Measurements from ENCODE around the gene DOP1B.
"Not testable (repeated sequence)": the region's sequence is repeated elsewhere in the genome, so short reads cannot be mapped to it uniquely, and the experiment has no call there.

Gene DOP1B

DNA sequence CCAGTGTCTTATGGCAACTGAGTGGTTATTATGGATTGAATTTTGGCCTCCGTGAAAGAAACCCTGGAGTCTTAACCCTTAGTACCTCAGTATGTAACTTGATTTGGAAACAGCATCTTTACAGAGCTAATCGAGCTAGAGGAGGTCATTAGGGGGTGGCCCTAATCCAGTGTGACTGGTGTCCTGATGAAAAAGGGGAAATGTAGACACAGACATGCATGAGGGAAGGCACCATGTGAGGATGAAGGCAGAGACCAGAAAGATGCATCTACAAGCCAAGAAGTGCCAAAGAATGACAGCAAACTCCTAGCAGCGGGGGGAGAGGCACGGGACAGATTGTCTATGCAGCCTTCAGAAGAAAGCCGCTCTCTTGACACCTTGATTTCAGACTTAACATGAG lies 14.7 kb downstream of the DOP1B start:
- no peak for DNase-seq (ENCODE audit: low read depth in 2 of 2)

DNA sequence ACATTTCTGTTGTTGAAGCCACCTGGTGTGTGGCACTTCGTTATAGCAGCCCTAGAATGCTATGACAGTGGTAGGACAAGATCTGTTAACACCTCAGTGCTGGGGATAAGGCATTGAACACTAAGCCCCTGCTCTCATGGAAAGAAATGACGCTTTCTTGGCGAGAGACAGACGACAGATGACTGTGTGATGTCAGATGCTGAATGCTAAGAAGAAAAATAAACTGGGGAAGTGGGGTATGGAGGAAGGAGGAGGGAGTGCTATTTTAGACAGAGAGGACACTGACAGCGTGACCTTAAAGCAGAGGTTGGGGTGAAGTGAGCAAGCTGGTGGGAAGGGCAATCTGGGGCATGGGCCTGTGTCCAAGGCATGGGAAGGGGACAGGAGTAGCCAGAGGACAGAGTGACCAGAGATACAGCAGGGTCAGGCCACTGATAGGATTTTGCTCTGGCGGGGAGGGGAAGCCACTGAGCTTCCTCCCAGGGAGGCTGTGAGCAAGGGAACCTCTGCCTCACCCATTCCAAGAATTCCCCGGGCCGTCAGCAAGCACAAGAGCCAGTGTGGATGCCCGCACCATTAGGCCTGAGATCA lies 15.2 kb downstream of the DOP1B start:
- no peak for DNase-seq (ENCODE audit: low read depth in 2 of 2)

GRCh38 chr21:36174780-36175179 lies 18.2 kb downstream of the DOP1B start:
- no peak for DNase-seq (ENCODE audit: low read depth in 2 of 2)

- no peak for DNase-seq (ENCODE audit: low read depth in 2 of 2)
Observed at GRCh38 chr21:36175771-36176565, 19.3 kb downstream of the DOP1B start.

GRCh38 chr21:36178349-36178748 lies 21.7 kb downstream of the DOP1B start:
- no peak for DNase-seq (ENCODE audit: low read depth in 2 of 2)

DNA sequence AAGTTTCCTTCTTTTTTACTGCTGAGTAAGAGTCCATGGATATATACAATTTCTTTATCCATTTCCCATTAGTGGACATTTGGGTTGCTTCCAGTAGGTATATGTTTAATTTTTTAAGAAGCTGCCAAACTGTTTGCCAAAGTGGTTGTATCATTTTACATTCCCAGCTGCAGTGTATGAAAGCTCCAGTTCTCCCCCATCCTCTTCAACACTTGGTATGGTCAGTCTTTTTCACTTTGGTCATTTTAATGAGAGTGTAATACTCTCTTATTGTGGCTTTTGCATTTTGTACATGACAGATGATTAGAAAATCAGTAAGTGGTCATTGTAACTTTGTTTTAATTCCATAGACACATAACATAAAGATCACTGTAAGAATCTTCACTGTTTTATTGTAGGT lies 22.5 kb downstream of the DOP1B start:
- DNase-seq (ENCODE audit: low read depth in 2 of 2), result no peak

DNA sequence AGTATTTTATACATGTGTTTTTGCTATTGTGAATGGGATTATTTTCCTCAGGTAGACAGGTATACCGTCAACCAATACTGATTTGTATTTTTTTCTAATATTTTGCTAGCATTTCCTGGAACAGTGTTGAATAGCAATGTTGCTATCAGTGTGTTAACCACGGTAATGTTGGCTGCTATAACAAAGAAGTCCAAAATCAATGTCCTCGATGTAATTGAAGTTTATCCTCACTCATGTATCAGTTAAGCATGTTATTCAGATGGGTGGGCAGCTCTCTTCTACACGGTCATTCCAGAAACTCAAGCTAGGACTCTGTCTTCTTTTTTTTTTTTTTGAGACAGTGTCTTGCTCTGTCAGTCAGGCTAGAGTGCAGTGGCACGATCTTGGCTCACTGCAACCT lies 24.3 kb downstream of the DOP1B start:
- no peak for DNase-seq (ENCODE audit: low read depth in 2 of 2)

- DNase-seq (ENCODE audit: low read depth in 2 of 2), result no peak
Observed at GRCh38 chr21:36183144-36183795, 26.6 kb downstream of the DOP1B start.

DNA sequence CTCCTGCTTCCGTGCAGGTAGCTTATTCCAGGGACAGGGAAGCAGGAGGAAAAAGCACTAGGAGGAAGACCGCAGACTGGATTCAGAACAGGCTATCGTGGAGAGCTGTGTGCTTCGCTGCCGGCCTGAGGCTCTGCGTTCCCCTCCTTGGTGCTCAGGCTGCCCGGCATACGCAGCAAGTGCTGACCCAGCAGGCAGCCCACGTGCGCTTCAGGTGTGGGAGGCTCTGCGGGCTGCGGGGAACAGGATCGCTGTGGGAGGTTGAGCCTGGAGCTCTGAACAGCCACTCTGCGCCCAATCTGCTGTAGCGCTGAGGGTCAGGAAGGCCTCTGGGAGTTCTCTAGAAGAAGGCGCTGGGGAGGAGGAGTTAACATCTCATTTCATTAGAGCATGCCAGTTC lies 27.9 kb downstream of the DOP1B start:
- no peak for DNase-seq (ENCODE audit: low read depth in 2 of 2)

GRCh38 chr21:36185523-36185922 lies 28.9 kb downstream of the DOP1B start:
- no peak for DNase-seq (ENCODE audit: low read depth in 2 of 2)

DNA sequence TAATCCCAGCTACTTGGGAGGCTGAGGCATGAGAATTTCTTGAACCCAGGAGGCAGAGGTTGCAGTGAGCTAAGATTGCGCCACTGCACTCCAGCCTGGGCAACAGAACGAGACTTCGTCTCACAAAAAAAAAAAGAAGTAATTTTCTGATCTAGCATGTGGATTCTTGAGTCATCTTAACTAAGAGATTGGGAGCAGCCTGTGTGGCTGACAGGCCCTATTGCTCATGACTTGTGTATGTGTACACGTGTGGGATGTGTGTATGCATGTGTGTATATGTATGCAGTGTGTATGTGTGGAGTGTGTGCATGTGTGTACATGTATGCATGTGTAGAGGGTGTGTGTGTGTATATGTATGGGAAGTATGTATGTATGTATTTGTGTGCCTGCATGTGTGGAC lies 29.5 kb downstream of the DOP1B start:
- no peak for DNase-seq (ENCODE audit: low read depth in 2 of 2)

GRCh38 chr21:36186506-36187399 lies 30.1 kb downstream of the DOP1B start:
- DNase-seq (ENCODE audit: low read depth in 2 of 2), result no peak

DNA sequence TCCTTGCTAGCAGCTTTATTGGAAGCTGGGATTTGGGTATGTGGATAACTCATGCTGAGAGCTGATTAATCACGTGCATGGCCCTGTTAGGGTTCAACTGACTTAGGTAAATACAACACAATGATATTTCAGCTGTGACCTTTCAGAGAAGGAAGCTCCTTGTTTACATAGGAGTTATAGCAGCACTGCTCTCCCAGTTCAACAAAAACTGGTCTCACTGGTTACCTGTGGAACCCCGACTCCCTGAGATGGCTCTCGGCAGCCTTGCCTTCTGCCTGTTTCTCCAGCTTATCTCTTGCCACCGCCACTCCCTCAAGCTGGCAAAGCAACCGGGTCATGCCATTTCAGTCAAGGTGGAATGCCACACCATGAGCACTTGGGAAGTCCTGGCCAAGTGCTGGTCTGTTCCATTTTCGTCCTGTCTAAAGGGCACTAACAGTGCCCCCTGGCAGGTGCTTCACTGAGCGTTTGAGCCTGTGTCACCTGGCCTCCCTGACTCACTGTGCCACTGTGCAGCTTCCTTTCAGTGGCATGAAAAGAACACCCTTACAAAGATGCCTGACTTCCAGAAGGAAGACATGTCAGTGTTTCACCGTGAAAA lies 31.6 kb downstream of the DOP1B start:
- DNase-seq (ENCODE audit: low read depth in 2 of 2), result no peak

- no peak for DNase-seq (ENCODE audit: low read depth in 2 of 2)
Observed at GRCh38 chr21:36188937-36189336, 32.3 kb downstream of the DOP1B start.

DNA sequence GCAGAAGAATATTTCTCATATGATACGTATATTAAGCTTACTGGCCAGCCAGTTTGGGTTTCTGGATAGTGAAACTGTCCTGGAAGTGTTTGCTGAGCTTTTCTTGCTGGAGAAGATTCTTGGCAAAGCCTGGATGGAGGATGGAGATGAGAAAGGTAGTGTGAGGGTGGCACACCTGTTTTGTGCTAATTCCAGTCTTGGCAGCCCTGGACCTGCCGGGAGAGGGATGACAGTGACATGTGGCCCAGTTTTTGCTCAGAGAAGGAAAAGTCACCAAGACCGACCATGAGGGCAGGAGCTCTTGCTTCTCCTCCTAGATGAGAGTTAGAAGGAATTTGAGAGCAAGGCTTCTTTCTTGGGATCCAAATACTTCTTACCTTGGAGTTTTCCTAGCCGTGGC lies 34.1 kb downstream of the DOP1B start:
- DNase-seq (ENCODE audit: low read depth in 2 of 2), result no peak

DNA sequence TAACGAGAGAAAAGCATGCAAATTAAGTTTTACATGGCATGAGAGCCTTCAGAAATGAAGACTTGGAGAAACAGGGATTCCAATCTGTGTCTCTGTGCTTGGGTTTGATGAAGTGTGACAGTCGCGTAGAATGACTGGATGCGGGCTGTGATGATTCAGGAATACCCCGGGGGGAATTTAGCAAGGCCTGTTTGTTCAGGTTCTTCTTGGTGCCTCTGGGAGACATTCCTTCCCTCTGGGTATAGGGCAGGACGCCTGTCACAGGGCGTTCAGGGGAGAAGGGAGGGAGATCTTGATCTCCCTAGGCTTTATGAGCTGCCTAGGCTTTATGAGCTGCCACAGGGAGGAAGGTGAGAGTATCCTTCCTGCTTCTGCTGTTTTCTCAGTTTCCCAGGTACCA lies 36.6 kb downstream of the DOP1B start:
- no peak for DNase-seq (ENCODE audit: low read depth in 2 of 2)

DNA sequence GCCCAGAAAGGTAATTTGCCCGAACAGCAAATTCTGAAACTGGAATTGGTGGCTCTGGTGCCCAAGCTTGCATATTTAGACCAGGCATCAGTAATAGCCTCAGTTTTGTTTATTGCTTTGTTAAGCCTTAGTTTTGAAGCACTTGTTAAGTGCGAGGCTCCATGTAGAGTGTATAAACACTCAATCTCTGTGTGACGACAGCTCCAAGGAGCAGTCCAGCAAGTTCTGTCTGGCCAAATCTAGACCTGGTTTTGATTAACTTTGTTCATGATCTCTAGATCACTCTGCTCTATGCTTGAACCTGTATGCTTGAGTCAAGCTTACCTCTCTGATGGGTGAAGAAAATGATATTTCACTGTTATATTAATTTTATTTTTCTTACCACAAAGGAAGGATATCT lies 37.4 kb downstream of the DOP1B start:
- no peak for DNase-seq (ENCODE audit: low read depth in 2 of 2)

DNA sequence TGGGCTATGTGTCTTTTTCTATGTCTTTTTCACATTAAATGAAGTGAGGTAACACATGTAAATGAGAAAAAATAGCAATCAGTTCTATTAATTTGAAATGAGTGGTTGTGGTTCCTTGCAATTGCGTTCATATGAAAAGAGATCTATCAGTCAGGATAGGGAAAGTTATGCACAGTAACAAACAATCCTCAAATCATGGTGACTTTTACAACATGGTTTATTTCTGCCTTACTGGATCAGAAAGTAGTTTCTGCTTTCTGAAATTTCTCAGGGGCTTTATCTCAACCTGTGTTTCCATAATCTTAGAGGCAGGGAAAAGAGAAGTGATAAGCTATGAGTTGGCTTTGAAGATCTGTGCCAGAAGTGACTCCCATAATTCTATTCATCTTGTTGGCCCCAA lies 39.0 kb downstream of the DOP1B start:
- DNase-seq (ENCODE audit: low read depth in 2 of 2), result no peak

- no peak for DNase-seq (ENCODE audit: low read depth in 2 of 2)
Observed at GRCh38 chr21:36199021-36199420, 42.4 kb downstream of the DOP1B start.

DNA sequence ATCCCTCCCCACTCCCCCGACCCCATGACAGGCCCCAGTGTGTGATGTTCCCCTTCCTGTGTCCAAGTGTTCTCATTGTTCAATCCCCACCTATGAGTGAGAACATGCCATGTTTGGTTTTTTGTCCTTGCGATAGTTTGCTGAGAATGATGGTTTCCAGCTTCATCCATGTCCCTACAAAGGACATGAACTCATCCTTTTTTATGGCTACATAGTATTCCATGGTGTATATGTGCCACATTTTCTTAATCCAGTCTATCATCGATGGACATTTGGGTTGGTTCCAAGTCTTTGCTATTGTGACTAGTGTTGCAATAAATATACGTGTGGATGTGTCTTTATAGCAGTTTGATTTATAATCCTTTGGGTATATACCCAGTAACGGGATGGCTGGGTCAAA lies 43.0 kb downstream of the DOP1B start:
- DNase-seq (ENCODE audit: low read depth in 2 of 2), result not testable (repeated sequence)

DNA sequence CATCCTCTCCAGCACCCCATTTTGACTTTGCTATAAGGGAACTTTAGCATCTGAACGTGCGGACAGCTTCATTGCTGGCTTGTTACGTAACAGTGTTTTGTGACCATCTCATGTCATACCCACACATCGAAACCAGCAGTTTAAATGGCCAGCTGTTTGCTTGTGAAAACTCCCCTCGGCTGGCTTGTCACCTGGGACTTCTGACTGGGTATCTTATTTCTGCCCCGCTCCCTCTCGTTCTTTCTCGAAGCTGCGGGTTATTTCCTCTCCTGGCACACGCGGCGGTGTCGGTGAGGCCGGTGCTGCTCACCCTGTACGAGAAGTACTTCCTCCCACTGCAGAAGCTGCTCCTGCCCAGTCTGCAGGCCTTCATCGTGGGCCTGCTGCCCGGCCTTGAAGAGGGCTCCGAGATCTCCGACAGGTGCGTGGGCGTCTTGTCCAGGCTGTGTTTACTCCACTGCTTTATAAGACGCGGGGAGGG lies 43.5 kb downstream of the DOP1B start:
- no peak for DNase-seq (ENCODE audit: low read depth in 2 of 2)

Data from stimulated activated CD8-positive, alpha-beta memory T cell treated with anti-CD3 and anti-CD28 coated beads, Interleukin-7, amount 100 ng/mL, for 1 hour (primary cell).